Stimulated activated naive B cell treated with anti-CD40 and anti-IgM and Interleukin-4, amounts not matched to agents 10 μg/mL and 1 μg/mL and 100 μg/mL, for 72 hours (primary cell): ENCODE measurements around the gene N4BP2L1.
"Not testable (repeated sequence)": the region's sequence is repeated elsewhere in the genome, so short reads cannot be mapped to it uniquely, and the experiment has no call there.

Experiments used
- ATAC-seq, 2 donors: fragments of 150-1000 bp; cut with Tn5 transposase; replicated peaks; 2 replicates each; pipeline ENCODE4 v1.10.0; 2021; ENCODE audit warnings: moderate library complexity in 1 of 2
- DNase-seq: peaks from one replicate; pipeline ENCODE4 v3.0.0; 2021
- H3K27ac Mint-ChIP-seq: one replicate; pipeline ENCODE4 v1.8.0; 2022; ENCODE audit warnings: mild to moderate bottlenecking, mixed read lengths
- H3K27me3 Mint-ChIP-seq, 2 donors: one replicate each; pipeline ENCODE4 v1.8.0; 2022; ENCODE audit warnings: mixed read lengths in 2 of 2
- H3K36me3 Mint-ChIP-seq, 2 donors: one replicate each; pipeline ENCODE4 v1.8.0; 2022; ENCODE audit warnings: mixed read lengths in 2 of 2, mild to moderate bottlenecking in 1 of 2
- H3K4me1 Mint-ChIP-seq, 2 donors: one replicate each; pipeline ENCODE4 v1.8.0; 2022; ENCODE audit warnings: mixed read lengths in 2 of 2, mild to moderate bottlenecking in 1 of 2
- H3K4me3 Mint-ChIP-seq, 2 donors: one replicate each; pipeline ENCODE4 v1.8.0; 2022; ENCODE audit warnings: mild to moderate bottlenecking in 2 of 2, mixed read lengths in 2 of 2, moderate library complexity in 1 of 2
- H3K9me3 Mint-ChIP-seq, 2 donors: one replicate each; pipeline ENCODE4 v1.8.0; 2022; ENCODE audit warnings: mixed read lengths in 2 of 2, mild to moderate bottlenecking in 1 of 2

N4BP2L1 gene

DNA sequence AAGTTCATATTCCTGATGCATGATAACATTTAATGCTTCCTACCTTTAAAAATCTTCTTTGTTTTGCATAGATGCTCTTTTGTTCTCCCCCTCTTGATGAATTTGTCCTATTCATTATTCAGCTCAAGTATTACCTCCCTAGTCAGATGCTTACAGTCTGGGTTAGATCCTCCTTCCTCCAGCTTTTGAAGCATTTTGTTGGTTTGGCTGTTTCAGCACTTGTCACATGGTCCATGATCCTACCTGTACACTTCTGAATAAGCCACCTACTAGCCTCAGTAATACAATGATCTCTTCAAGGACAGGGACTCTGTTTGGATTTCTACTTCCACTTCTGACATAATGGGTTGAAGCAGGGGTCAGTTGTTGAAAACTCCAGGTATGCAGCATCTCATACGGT, 37.4 kb downstream of the N4BP2L1 start:
- no peaks in the 10 kb centered on the region for H3K27me3 Mint-ChIP-seq
- no peak for ATAC-seq

GRCh38 chr13:32390048-32390447, 37.9 kb downstream of the N4BP2L1 start:
- Mint-ChIP-seq H3K27me3 (no peaks in the 10 kb centered on the region), H3K4me1 (peaks cover 0 to 3% of the 10 kb centered on the region in 2 donors), H3K36me3 (peaks cover 22 to 28% of the 10 kb centered on the region in 2 donors), H3K9me3 (no peaks in the 10 kb centered on the region), H3K4me3 (no peak overlapping the region), H3K27ac (no peak overlapping the region)
- DNase-seq (no peak), ATAC-seq (no peak)

More for the DNA sequence above, 37.4 kb downstream of the N4BP2L1 start:
- DNase-seq: no peak
- Mint-ChIP-seq H3K4me3 (no peak overlapping the region), H3K9me3 (no peaks in the 10 kb centered on the region), H3K27ac (no peak overlapping the region), H3K36me3 (peaks cover 22 to 28% of the 10 kb centered on the region in 2 donors), H3K4me1 (peaks cover 0 to 3% of the 10 kb centered on the region in 2 donors)

GRCh38 chr13:32385410-32385809, 42.5 kb downstream of the N4BP2L1 start:
- H3K4me1 Mint-ChIP-seq: peaks cover 0 to 1% of the 10 kb centered on the region in 2 donors
- ATAC-seq (no peak), DNase-seq (no peak)
- H3K27me3 Mint-ChIP-seq: no peaks in the 10 kb centered on the region
- H3K4me3 Mint-ChIP-seq: no peak overlapping the region
- no peaks in the 10 kb centered on the region for H3K9me3 Mint-ChIP-seq
- H3K36me3 Mint-ChIP-seq: peaks cover 6 to 9% of the 10 kb centered on the region in 2 donors
- H3K27ac Mint-ChIP-seq: no peak overlapping the region

GRCh38 chr13:32384702-32385101, 43.2 kb downstream of the N4BP2L1 start:
- ATAC-seq: no peak
- Mint-ChIP-seq H3K27ac (no peak overlapping the region), H3K27me3 (no peaks in the 10 kb centered on the region), H3K4me3 (no peak overlapping the region), H3K9me3 (no peaks in the 10 kb centered on the region), H3K4me1 (no peaks in the 10 kb centered on the region), H3K36me3 (peaks cover 5 to 7% of the 10 kb centered on the region in 2 donors)
- no peak for DNase-seq

GRCh38 chr13:32383836-32384618, 43.9 kb downstream of the N4BP2L1 start:
- ATAC-seq: no peak
- Mint-ChIP-seq H3K4me3 (no peak overlapping the region), H3K27me3 (no peaks in the 10 kb centered on the region), H3K4me1 (no peaks in the 10 kb centered on the region), H3K27ac (no peak overlapping the region), H3K36me3 (peaks cover 5 to 7% of the 10 kb centered on the region in 2 donors), H3K9me3 (no peaks in the 10 kb centered on the region)
- DNase-seq: no peak

- H3K27me3 Mint-ChIP-seq: no peaks in the 10 kb centered on the region
- DNase-seq (no peak), ATAC-seq (no peak)
- no peaks in the 10 kb centered on the region for H3K4me1 Mint-ChIP-seq
- peaks cover 0 to 6% of the 10 kb centered on the region in 2 donors for H3K36me3 Mint-ChIP-seq
- no peaks in the 10 kb centered on the region for H3K9me3 Mint-ChIP-seq
- H3K27ac Mint-ChIP-seq: no peak overlapping the region
- no peak overlapping the region for H3K4me3 Mint-ChIP-seq
These were observed 46.4 kb downstream of the N4BP2L1 start for GRCh38 chr13:32381539-32381938.

DNA sequence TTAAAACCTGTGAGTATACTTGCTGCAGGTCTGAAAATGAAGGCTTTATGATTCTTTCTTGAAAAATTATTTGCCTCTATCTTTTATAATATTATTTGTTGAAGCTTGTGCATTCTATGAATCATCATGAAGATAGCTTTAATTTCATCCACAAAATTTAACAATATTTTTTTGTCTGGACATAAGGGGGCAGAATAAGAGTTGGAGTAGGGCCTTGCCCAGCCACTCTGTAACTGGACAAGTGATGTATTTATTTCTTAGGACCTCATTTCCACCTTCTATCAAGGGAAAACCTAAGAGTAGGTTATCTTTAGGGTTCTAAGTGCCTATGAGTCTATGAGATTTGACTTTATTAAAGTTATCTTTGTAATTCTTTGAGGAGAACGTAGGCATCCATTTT, 49.9 kb downstream of the N4BP2L1 start:
- H3K27ac Mint-ChIP-seq: no peak overlapping the region
- no peaks in the 10 kb centered on the region for H3K27me3 Mint-ChIP-seq
- no peak overlapping the region for H3K4me3 Mint-ChIP-seq
- peaks cover 9 to 13% of the 10 kb centered on the region in 2 donors for H3K9me3 Mint-ChIP-seq
- no peak for DNase-seq
- H3K4me1 Mint-ChIP-seq: no peaks in the 10 kb centered on the region
- H3K36me3 Mint-ChIP-seq: peaks cover 20 to 31% of the 10 kb centered on the region in 2 donors
- ATAC-seq: no peak

- Mint-ChIP-seq H3K27me3 (no peaks in the 10 kb centered on the region), H3K27ac (no peak overlapping the region), H3K4me3 (no peak overlapping the region), H3K4me1 (no peaks in the 10 kb centered on the region), H3K36me3 (peaks cover 30 to 41% of the 10 kb centered on the region in 2 donors), H3K9me3 (peaks cover 9 to 13% of the 10 kb centered on the region in 2 donors)
- DNase-seq (no peak), ATAC-seq (no peak)
These were observed 51.1 kb downstream of the N4BP2L1 start for GRCh38 chr13:32376642-32377415.

DNA sequence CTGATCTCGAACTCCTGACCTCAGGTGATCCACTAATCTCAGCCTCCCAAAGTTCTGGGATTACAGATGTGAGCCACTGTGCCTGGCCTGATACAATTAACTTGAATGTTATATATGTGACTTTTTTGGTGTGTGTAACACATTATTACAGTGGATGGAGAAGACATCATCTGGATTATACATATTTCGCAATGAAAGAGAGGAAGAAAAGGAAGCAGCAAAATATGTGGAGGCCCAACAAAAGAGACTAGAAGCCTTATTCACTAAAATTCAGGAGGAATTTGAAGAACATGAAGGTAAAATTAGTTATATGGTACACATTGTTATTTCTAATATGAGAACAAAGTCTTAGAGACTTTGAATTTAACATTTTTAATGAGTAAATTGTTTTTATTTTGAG, 57.1 kb downstream of the N4BP2L1 start:
- Mint-ChIP-seq H3K27me3 (no peaks in the 10 kb centered on the region), H3K27ac (no peak overlapping the region), H3K9me3 (peaks cover 9 to 13% of the 10 kb centered on the region in 2 donors), H3K36me3 (peaks cover 34 to 51% of the 10 kb centered on the region in 2 donors), H3K4me3 (no peak overlapping the region), H3K4me1 (no peaks in the 10 kb centered on the region)
- no peak for ATAC-seq
- DNase-seq: no peak

GRCh38 chr13:32362574-32362973, 65.4 kb downstream of the N4BP2L1 start:
- Mint-ChIP-seq H3K9me3 (no peaks in the 10 kb centered on the region), H3K27ac (no peak overlapping the region), H3K36me3 (peaks cover 16 to 30% of the 10 kb centered on the region in 2 donors), H3K27me3 (no peaks in the 10 kb centered on the region), H3K4me1 (no peaks in the 10 kb centered on the region), H3K4me3 (no peak overlapping the region)
- ATAC-seq (no peak), DNase-seq (no peak)

- H3K36me3 Mint-ChIP-seq: peaks cover 16 to 17% of the 10 kb centered on the region in 2 donors
- DNase-seq, H3K27ac Mint-ChIP-seq, H3K4me1 Mint-ChIP-seq, H3K4me3 Mint-ChIP-seq, H3K27me3 Mint-ChIP-seq, ATAC-seq, H3K9me3 Mint-ChIP-seq: not testable (repeated sequence)
These were observed 72.0 kb downstream of the N4BP2L1 start for GRCh38 chr13:32355935-32356334.

DNA sequence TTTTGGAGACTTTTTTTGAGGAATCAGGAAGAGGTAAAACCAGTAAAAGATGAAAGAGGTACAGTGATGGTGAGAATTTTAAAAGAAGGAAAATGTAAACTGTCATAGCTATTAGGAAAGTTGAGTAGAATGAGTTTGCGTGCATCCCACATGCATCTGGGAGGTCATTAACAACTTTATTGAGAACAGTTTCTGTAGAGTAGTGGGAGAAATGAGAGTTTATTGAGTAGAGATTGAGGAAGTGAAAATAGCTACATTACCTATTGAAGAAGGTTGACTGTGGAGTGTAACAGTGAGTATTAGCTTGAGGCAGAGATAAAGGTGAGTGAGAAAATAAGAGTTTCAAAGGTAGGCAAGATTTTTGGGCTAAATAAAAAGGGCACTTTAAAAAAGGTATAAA, 73.9 kb downstream of the N4BP2L1 start:
- H3K4me3 Mint-ChIP-seq: no peak overlapping the region
- H3K27ac Mint-ChIP-seq: no peak overlapping the region
- H3K9me3 Mint-ChIP-seq: no peaks in the 10 kb centered on the region
- ATAC-seq: peak; percentile 80 to 82
- no peak for DNase-seq
- H3K27me3 Mint-ChIP-seq: no peaks in the 10 kb centered on the region
- peaks cover 19% of the 10 kb centered on the region in 2 donors for H3K36me3 Mint-ChIP-seq
- H3K4me1 Mint-ChIP-seq: peaks cover 0 to 2% of the 10 kb centered on the region in 2 donors

DNA sequence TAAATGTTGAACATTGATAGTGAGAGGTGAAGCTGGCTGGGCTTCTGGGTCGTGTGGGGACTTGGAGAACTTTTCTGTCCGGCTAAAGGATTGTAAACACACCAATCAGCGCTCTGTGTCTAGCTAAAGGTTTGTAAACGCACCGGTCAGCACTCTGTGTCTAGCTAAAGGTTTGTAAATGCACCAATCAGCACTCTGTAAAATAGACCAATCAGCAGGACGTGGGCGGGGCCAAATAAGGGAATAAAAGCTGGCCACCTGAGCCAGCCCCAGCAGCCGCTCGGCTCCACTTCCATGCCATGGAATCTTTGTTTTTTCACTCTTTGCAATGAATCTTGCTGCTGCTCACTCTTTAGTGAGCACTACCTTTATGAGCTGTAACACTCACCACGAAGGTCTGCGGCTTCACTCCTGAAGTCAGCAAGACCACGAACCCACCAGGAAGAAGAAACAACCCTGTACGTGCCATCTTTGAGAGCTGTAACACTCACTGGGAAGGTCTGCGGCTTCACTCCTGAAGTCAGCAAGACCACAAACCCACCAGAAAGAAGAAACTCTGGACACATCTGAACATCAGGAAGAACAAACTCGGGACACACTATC, 77.0 kb downstream of the N4BP2L1 start:
- not testable (repeated sequence) for DNase-seq, H3K27me3 Mint-ChIP-seq, H3K27ac Mint-ChIP-seq, ATAC-seq, H3K4me3 Mint-ChIP-seq, H3K4me1 Mint-ChIP-seq, H3K9me3 Mint-ChIP-seq
- peaks cover 31 to 37% of the 10 kb centered on the region in 2 donors for H3K36me3 Mint-ChIP-seq
